NCI-H2196 treated with DMSO at 0.1 percent for 48 hours (cell line): ENCODE measurements around the gene FGF5.

Experiments
- DNase-seq: peaks from one replicate; lab custom pipeline; 2025; ENCODE audit not compliant: unreplicated experiment; lab: John Stamatoyannopoulos, UW

FGF5 gene

GRCh38 chr4:80335226-80335553 lies 68.7 kb downstream of the FGF5 start:
- DNase-seq: no peak

- peak; percentile 1 for DNase-seq
Measured at GRCh38 chr4:80335554-80336358, 69.3 kb downstream of the FGF5 start, which contains the start of gene CFAP299. Gene CFAP299, plus strand, starts transcription at chr4:80335730.

- no peak for DNase-seq
Measured at GRCh38 chr4:80336582-80336981, 70.1 kb downstream of the FGF5 start.

DNA sequence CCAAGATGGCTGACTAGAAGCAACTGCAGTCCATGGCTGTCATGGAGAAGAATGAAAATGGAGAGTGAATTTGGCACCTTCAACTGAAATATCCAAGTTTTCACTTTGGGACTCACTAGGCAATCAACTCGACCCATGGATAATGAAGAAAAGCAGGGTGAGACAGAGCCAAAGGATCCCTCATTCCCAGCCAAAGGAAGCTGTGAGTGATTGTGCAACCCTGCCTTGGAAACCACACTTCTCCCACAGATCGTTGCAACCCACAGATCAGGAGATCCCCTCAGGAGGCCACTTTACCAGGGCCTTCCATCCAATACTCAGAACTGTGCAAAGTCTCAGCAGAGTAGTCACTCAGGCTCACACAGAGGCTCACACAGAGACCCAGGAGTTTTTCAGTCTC lies 73.6 kb downstream of the FGF5 start:
- no peak for DNase-seq
